Upper lobe of left lung (tissue), 4 donors: ENCODE measurements around the gene LRRC3C.

Experiments
- CTCF ChIP-seq, 6 experiments: fragments of 450-650 bp in 4 of 6; fragments of 200-600 bp in 2 of 6; sonication (generic) in 2 of 6; IDR thresholded peaks; one replicate each; pipeline ENCODE4 v1.5.1; 2016 to 2019; ENCODE audit warnings: antibody characterized with exemption in 6 of 6
- POLR2AphosphoS5 ChIP-seq, 2 donors: sonication (generic); formaldehyde crosslinking; IDR thresholded peaks; one replicate each; pipeline ENCODE4 v1.5.1; 2017; ENCODE audit warnings: antibody characterized with exemption in 2 of 2

DNA sequence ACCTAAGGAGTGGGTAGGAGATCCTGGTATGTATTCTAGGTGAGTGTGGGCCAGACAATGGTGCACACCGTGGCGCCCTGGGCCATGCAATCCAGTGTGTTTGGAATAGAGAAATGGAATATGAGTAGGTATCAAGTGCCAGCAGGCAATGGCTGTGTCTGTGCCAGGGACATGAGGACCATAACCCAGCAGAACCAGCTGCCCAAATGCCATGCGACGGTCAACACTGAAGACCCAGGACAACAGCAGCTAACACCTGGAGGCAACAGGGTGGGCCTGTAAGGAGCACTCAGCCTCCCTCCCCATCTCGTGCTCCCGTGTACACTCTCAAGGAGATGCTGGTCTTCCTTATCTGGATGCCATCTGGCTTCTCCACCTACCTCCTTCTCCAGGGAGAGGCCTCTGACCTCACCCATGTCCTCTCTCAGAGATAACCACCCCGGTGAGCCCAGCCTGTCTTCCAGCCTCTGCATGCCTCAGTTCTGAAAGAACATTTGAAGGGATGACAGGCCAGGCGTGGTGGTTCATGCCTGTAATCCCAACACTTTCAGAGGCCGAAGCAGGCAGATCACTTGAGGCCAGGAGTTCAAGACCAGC is 8.3 kb upstream of the LRRC3C start:
- TF ChIP-seq POLR2AphosphoS5 (IDR thresholded peaks at IDR 0.05) (no peak), CTCF (IDR thresholded peaks at IDR 0.05) (no peak)
